ENCODE data around the gene PGAP2. TPM values are rescaled to one million over a fixed set of nuclear protein-coding genes. Genes with fewer than 3 reads are reported as not detected.

The PGAP2 gene
- total RNA-seq, 1 donor from 2014 or later, result 26.3 TPM

- no peak for TF ChIP-seq CTCF (IDR thresholded peaks at IDR 0.05; ENCODE audit: insufficient read depth, low read length, severe bottlenecking)
- Histone ChIP-seq H3K36me3 (ENCODE audit: control insufficient read depth, insufficient read depth, low read length) (peaks cover 12% of the 10 kb centered on the region), H3K27me3 (ENCODE audit: control insufficient read depth, insufficient read depth, low read length) (no peaks in the 10 kb centered on the region), H3K4me3 (ENCODE audit: low read depth, low read length) (no peak overlapping the region)
- FAIRE-seq (no peak), DNase-seq (ENCODE audit: low read depth) (no peak)
These were observed 23.2 kb downstream of the PGAP2 start for GRCh38 chr11:3831378-3832239.

- Histone ChIP-seq H3K36me3 (ENCODE audit: control insufficient read depth, insufficient read depth, low read length) (peaks cover 6% of the 10 kb centered on the region), H3K27me3 (ENCODE audit: control insufficient read depth, insufficient read depth, low read length) (no peaks in the 10 kb centered on the region), H3K4me3 (ENCODE audit: low read depth, low read length) (no peak overlapping the region)
- no peak for FAIRE-seq
- no peak for DNase-seq (ENCODE audit: low read depth)
- no peak for TF ChIP-seq CTCF (IDR thresholded peaks at IDR 0.05; ENCODE audit: insufficient read depth, low read length, severe bottlenecking)
These were observed 24.5 kb downstream of the PGAP2 start for GRCh38 chr11:3832816-3833215.

GRCh38 chr11:3833449-3833848 is 25.1 kb downstream of the PGAP2 start:
- Histone ChIP-seq H3K27me3 (ENCODE audit: control insufficient read depth, insufficient read depth, low read length) (no peaks in the 10 kb centered on the region), H3K36me3 (ENCODE audit: control insufficient read depth, insufficient read depth, low read length) (peaks cover 6% of the 10 kb centered on the region), H3K4me3 (ENCODE audit: low read depth, low read length) (no peak overlapping the region)
- TF ChIP-seq CTCF (IDR thresholded peaks at IDR 0.05; ENCODE audit: insufficient read depth, low read length, severe bottlenecking), result no peak
- no peak for DNase-seq (ENCODE audit: low read depth)
- FAIRE-seq, result no peak

- Histone ChIP-seq H3K27me3 (ENCODE audit: control insufficient read depth, insufficient read depth, low read length) (no peaks in the 10 kb centered on the region), H3K36me3 (ENCODE audit: control insufficient read depth, insufficient read depth, low read length) (peaks cover 6% of the 10 kb centered on the region), H3K4me3 (ENCODE audit: low read depth, low read length) (no peak overlapping the region)
- DNase-seq (ENCODE audit: low read depth) (no peak), FAIRE-seq (no peak)
- no peak for TF ChIP-seq CTCF (IDR thresholded peaks at IDR 0.05; ENCODE audit: insufficient read depth, low read length, severe bottlenecking)
These were observed 25.9 kb downstream of the PGAP2 start for GRCh38 chr11:3834349-3834663.

- Histone ChIP-seq H3K36me3 (ENCODE audit: control insufficient read depth, insufficient read depth, low read length) (peaks cover 6% of the 10 kb centered on the region), H3K27me3 (ENCODE audit: control insufficient read depth, insufficient read depth, low read length) (no peaks in the 10 kb centered on the region), H3K4me3 (ENCODE audit: low read depth, low read length) (no peak overlapping the region)
- TF ChIP-seq CTCF (IDR thresholded peaks at IDR 0.05; ENCODE audit: insufficient read depth, low read length, severe bottlenecking), result no peak
- FAIRE-seq (no peak), DNase-seq (ENCODE audit: low read depth) (peak; percentile 55)
These were observed 26.5 kb downstream of the PGAP2 start for GRCh38 chr11:3834664-3835461.

Measured in bronchial epithelial cell (primary cell).